Spleen (tissue), 11 donors: ENCODE data around the gene BCAS4. TPM values are rescaled to one million over a fixed set of nuclear protein-coding genes. Genes with fewer than 3 reads are reported as not detected.

ENCODE experiments used
- DNase-seq: peaks from one replicate; pipeline ENCODE4 v3.0.0-alpha.2; 2020
- H3K27ac ChIP-seq, 8 donors: fragments of 200-600 bp; sonication (generic) in 7 of 8; 1 replicate in 4 of 8; 2 replicates in 4 of 8; pipeline versions ENCODE4 v1.5.0 to v1.8.0; 2016 to 2021; ENCODE audit warnings: inconsistent platforms in 4 of 8, mild to moderate bottlenecking in 4 of 8, moderate library complexity in 1 of 8
- H3K27me3 ChIP-seq, 7 donors: fragments of 200-600 bp; sonication (generic) in 6 of 7; replicated peaks in 1 of 7; 1 replicate in 4 of 7; 2 replicates in 3 of 7; pipeline versions ENCODE4 v1.5.0 to v1.8.0; 2016 to 2021; ENCODE audit warnings: inconsistent platforms in 3 of 7, mild to moderate bottlenecking in 1 of 7
- H3K36me3 ChIP-seq, 6 donors: fragments of 200-600 bp; sonication (generic) in 5 of 6; 1 replicate in 4 of 6; 2 replicates in 2 of 6; pipeline versions ENCODE4 v1.5.0 to v1.8.0; 2016 to 2021; ENCODE audit warnings: inconsistent platforms in 2 of 6
- H3K4me1 ChIP-seq, 6 donors: fragments of 200-600 bp; sonication (generic) in 5 of 6; 1 replicate in 3 of 6; 2 replicates in 3 of 6; pipeline versions ENCODE4 v1.5.0 to v1.8.0; 2016 to 2021; ENCODE audit warnings: inconsistent platforms in 3 of 6
- H3K4me3 ChIP-seq, 8 donors: fragments of 200-600 bp; sonication (generic) in 7 of 8; 1 replicate in 4 of 8; 2 replicates in 4 of 8; pipeline versions ENCODE4 v1.5.0 to v1.8.0; 2016 to 2021; ENCODE audit warnings: inconsistent platforms in 4 of 8, mild to moderate bottlenecking in 4 of 8, moderate library complexity in 2 of 8
- H3K9me3 ChIP-seq, 8 donors: fragments of 200-600 bp; sonication (generic) in 7 of 8; 1 replicate in 4 of 8; 2 replicates in 4 of 8; pipeline versions ENCODE4 v1.5.0 to v1.8.0; 2016 to 2021; ENCODE audit warnings: inconsistent platforms in 4 of 8
- CTCF ChIP-seq, 11 experiments: fragments of 200-600 bp in 7 of 11; fragments of 450-650 bp in 4 of 11; sonication (generic) in 4 of 11; IDR thresholded peaks in 8 of 11; conservative IDR thresholded peaks in 3 of 11; 1 replicate in 7 of 11; 2 replicates in 4 of 11; pipeline versions ENCODE4 v1.4.0 to v1.8.0; 2016 to 2021; ENCODE audit warnings: antibody characterized with exemption in 11 of 11, inconsistent platforms in 4 of 11, mild to moderate bottlenecking in 1 of 11
- POLR2A ChIP-seq, 3 donors: fragments of 450-650 bp; IDR thresholded peaks; one replicate each; pipeline ENCODE4 v1.5.1; 2017; ENCODE audit warnings: antibody characterized with exemption in 3 of 3, mild to moderate bottlenecking in 1 of 3
- POLR2AphosphoS5 ChIP-seq, 3 donors: sonication (generic); formaldehyde crosslinking; IDR thresholded peaks; one replicate each; pipeline ENCODE4 v1.5.1; 2017; ENCODE audit warnings: antibody characterized with exemption in 3 of 3
- WGBS, 5 donors: extraction: QIAGEN DNeasy Blood & Tissue Kit in 3 of 5; methylation state at CpG; one replicate each; pipeline versions ENCODE4 v1.1.5 to v1.1.7; 2013 to 2018; 5-methylcytosine and 5-hydroxymethylcytosine counted together
- intact Hi-C: fragments of 100-400 bp; cut with DNase I; formaldehyde crosslinking; loops from one replicate; pipeline ENCODE4 v1.15.0; 2023; ENCODE audit warnings: low total_unique reads
- polyA plus RNA-seq, 3 donors: library from polyadenylated mRNA; stranded (reverse); fragments of 200-250 nt; gene quantifications; one replicate each; pipeline ENCODE4 v1.2.1, GENCODE V29; 2013
- total RNA-seq, 7 donors: library from RNA; depleted of rRNA in 3 of 7; stranded (reverse); fragments of >200 nt in 3 of 7; fragmentation: NEBNext Ultra II Directional in 4 of 7; extraction: Animal tissue kit (Norgen Biotek cat#: 25700) in 4 of 7; gene quantifications; one replicate each; pipeline versions ENCODE4 v1.1.0 to v1.2.1, GENCODE V29; 2016 to 2021
- donor health status: healthy with polysubstance abuse.
- donor health status: DM: no; HTN: no; CAD: no; lungs with moderate emphysema.
- donor health status: DM: no; HTN: no; CAD: no.
- donor health status: Bipolar disorder and iron deficiency.
- donor health status: healthy.
- donor health status: DM: no; HTN: no; CAD: no.
- donor health status: DM: yes; HTN: yes; CAD: no.

The BCAS4 gene
- total and polyA plus RNA-seq, 10 donors: 11.8 to 33.3 (median 19.7) TPM

GRCh38 chr20:50789968-50790650 is 4.8 kb upstream of the BCAS4 start:
- WGBS, 5 donors: 74 to 87% (median 82%) methylated on average over 11 of the region's 11 CpGs
- H3K9me3 ChIP-seq: no peaks in the 10 kb centered on the region
- H3K27ac ChIP-seq: peak overlapping the region in 7 of 8 donors; percentile 66 to 86 (median 75)
- peak; percentile 42 for DNase-seq
- no peak for TF ChIP-seq POLR2AphosphoS5 (IDR thresholded peaks at IDR 0.05)
- no peak for TF ChIP-seq POLR2A (IDR thresholded peaks at IDR 0.05)
- TF ChIP-seq CTCF (IDR thresholded peaks at IDR 0.05 in 8 of 11, conservative IDR thresholded peaks at IDR 0.05 in 3 of 11): no peak
- peaks cover 10 to 37% (median 24%) of the 10 kb centered on the region in 6 donors for H3K4me1 ChIP-seq
- H3K27me3 ChIP-seq: peaks cover 0 to 2% (median 0%) of the 10 kb centered on the region in 7 donors
- H3K36me3 ChIP-seq: no peaks in the 10 kb centered on the region
- intact Hi-C loops: loop anchor here (5.0 to 10.0 kb wide), 2 partner anchors 137 to 515 kb away; no protein-coding TSS in a partner anchor
- peak overlapping the region in 1 of 8 donors; percentile 55 for H3K4me3 ChIP-seq

GRCh38 chr20:50790651-50791277 is 4.1 kb upstream of the BCAS4 start:
- Histone ChIP-seq H3K9me3 (no peaks in the 10 kb centered on the region), H3K4me1 (peaks cover 12 to 44% (median 28%) of the 10 kb centered on the region in 6 donors), H3K27me3 (peaks cover 0 to 6% (median 0%) of the 10 kb centered on the region in 7 donors), H3K4me3 (peak overlapping the region in 1 of 8 donors; percentile 55), H3K36me3 (no peaks in the 10 kb centered on the region), H3K27ac (peak overlapping the region; percentile 14 to 86 (median 74))
- 17 to 38% (median 19%) methylated on average over 10 to 23 of the region's 23 CpGs for WGBS, 5 donors
- TF ChIP-seq POLR2AphosphoS5 (IDR thresholded peaks at IDR 0.05) (peak; percentile 60 to 79 (median 66)), POLR2A (IDR thresholded peaks at IDR 0.05) (no peak), CTCF (IDR thresholded peaks at IDR 0.05 in 8 of 11, conservative IDR thresholded peaks at IDR 0.05 in 3 of 11) (peak; percentile 44 to 86 (median 74))
- DNase-seq: peak; percentile 95
- intact Hi-C loops: loop anchor here (5.0 to 10.0 kb wide), 2 partner anchors 137 to 514 kb away; no protein-coding TSS in a partner anchor

- Histone ChIP-seq H3K27me3 (peaks cover 0 to 6% (median 0%) of the 10 kb centered on the region in 7 donors), H3K4me1 (peaks cover 12 to 64% (median 36%) of the 10 kb centered on the region in 6 donors), H3K27ac (no peak overlapping the region), H3K36me3 (no peaks in the 10 kb centered on the region), H3K9me3 (no peaks in the 10 kb centered on the region), H3K4me3 (no peak overlapping the region)
- intact Hi-C loops: loop anchor here (5.0 to 10.0 kb wide), 2 partner anchors 134 to 512 kb away; no protein-coding TSS in a partner anchor
- WGBS, 5 donors: 79 to 90% (median 86%) methylated on average over 14 of the region's 14 CpGs
- peak; percentile 58 for DNase-seq
- TF ChIP-seq POLR2A (IDR thresholded peaks at IDR 0.05): no peak
- TF ChIP-seq CTCF (IDR thresholded peaks at IDR 0.05 in 8 of 11, conservative IDR thresholded peaks at IDR 0.05 in 3 of 11): no peak
- TF ChIP-seq POLR2AphosphoS5 (IDR thresholded peaks at IDR 0.05): no peak
Observed at GRCh38 chr20:50792708-50793574, 1.9 kb upstream of the BCAS4 start.
